Measurements from ENCODE around the gene TAMALIN. TPM values are rescaled to one million over a fixed set of nuclear protein-coding genes. Genes with fewer than 3 reads are reported as not detected.

Gene TAMALIN
- polyA plus RNA-seq, 2 of the 4 experiments (the other 2 are of a cell fraction), result 0.30 to 0.35 TPM

DNA sequence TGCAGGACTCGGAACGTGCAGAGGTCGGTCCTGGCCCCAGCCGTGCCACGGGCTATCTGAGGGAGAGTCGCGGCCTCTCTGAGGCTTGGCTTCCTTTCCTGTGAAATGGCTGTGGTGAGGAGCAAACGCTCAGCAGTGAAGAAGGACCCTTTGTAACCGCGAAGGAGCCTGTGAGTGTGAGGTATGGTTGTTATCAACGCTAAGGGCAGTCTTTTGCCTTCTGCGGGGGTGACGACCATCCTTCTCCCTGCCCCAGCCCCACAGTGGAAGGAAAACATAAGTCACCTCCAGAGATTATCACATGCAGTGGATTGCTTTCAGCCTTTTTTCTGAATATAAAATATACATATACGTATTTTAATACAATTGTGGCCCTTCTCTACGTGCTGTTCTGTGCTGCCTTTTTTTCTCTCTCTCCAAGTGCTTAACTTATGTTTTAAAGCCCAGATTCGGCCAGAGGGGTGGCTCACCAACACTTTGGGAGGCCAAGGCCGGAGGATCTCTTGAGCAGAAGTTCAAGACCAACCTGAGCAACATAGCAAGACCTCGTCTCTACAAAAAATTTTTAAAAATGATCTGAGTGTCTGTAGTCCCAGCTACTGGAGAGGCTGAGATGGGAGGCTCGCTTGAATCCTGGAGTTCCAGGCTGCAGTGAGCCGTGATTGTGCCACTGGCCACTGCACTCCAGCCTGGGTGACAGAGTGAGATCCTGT lies 17.4 kb downstream of the TAMALIN start:
- CTCF ChIA-PET, result interaction anchor here (0.6 to 41.8 kb wide), 23 partner anchors 8 to 860 kb away, joined by 3 to 1730 read pairs (median 5); partner anchors contain the start of genes ATG101, NR4A1, SMIM41 and TAMALIN
- H3K27ac ChIP-seq, result peak overlapping the region; percentile 83 to 93
- POLR2A ChIA-PET, result interaction anchor here (0.9 to 2.1 kb wide), 5 partner anchors 8 to 46 kb away, joined by 4 to 16 read pairs (median 8); partner anchors contain the start of genes ATG101, NR4A1 and TAMALIN
- WGBS (ENCODE audit: missing lambda C conversion rate), result 21% methylated on average over 20 of the region's 20 CpGs
- TF ChIP-seq, protein P1, sequence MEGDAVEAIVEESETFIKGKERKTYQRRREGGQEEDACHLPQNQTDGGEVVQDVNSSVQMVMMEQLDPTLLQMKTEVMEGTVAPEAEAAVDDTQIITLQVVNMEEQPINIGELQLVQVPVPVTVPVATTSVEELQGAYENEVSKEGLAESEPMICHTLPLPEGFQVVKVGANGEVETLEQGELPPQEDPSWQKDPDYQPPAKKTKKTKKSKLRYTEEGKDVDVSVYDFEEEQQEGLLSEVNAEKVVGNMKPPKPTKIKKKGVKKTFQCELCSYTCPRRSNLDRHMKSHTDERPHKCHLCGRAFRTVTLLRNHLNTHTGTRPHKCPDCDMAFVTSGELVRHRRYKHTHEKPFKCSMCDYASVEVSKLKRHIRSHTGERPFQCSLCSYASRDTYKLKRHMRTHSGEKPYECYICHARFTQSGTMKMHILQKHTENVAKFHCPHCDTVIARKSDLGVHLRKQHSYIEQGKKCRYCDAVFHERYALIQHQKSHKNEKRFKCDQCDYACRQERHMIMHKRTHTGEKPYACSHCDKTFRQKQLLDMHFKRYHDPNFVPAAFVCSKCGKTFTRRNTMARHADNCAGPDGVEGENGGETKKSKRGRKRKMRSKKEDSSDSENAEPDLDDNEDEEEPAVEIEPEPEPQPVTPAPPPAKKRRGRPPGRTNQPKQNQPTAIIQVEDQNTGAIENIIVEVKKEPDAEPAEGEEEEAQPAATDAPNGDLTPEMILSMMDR (IDR thresholded peaks at IDR 0.05), result 0 out of 3 replicates have a peak, but pooled peaks have one; percentile 14
- peak; percentile 51; the same call in 1 of the 2 replicates for TF ChIP-seq KDM5A (IDR thresholded peaks at IDR 0.05)
- TF ChIP-seq FOSL2 (IDR thresholded peaks at IDR 0.05), result no peak
- no peak for TF ChIP-seq FOSL2 (CRISPR knock-in tag; IDR thresholded peaks at IDR 0.05)
- FAIRE-seq (no peak), ATAC-seq (peak; percentile 1; a peak in 3 of 6 replicates), DNase-seq (ENCODE audit: low read depth in 1 of 2, low spot score in 1 of 2) (no peak)
- peaks cover 25% of the 10 kb centered on the region for H3K4me1 ChIP-seq
- peak overlapping the region; percentile 88 for H3K4me2 ChIP-seq
- peak overlapping the region; percentile 71 for H3K4me3 ChIP-seq
- no peaks in the 10 kb centered on the region for H3K9me3 ChIP-seq

DNA sequence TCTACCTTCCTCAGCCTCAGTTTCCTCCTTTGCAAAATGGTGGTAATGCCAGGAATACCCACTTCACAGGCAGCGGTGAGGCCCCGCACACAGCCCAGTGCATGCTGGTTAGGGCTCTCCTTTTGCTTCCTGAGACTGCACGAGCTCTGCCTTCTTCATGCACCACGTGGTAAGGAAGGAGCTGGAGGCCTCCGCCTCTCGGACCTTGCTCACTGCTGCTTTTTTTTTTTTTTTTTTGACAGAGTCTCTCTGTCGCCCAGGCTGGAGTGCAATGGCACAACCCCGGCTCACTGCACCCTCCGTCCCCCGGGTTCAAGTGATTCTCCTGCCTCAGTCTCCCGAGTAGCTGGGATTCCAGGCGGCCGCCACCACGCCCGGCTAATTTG lies 18.1 kb downstream of the TAMALIN start:
- 87% methylated on average over 15 of the region's 15 CpGs for WGBS (ENCODE audit: missing lambda C conversion rate)
- Histone ChIP-seq H3K9me3 (no peaks in the 10 kb centered on the region), H3K4me1 (peaks cover 24% of the 10 kb centered on the region), H3K27ac (peak overlapping the region; percentile 63 to 80; a peak in 4 of 6 replicates), H3K4me3 (no peak overlapping the region), H3K4me2 (peak overlapping the region; percentile 68; the same call in 2 of the 3 replicates)
- CTCF ChIA-PET, result interaction anchor here (0.7 to 41.8 kb wide), 43 partner anchors 8 to 920 kb away, joined by 3 to 1730 read pairs (median 4); partner anchors contain the start of genes ANKRD33, ATG101, NR4A1 and SMIM41
- no peak for DNase-seq (ENCODE audit: low read depth in 1 of 2, low spot score in 1 of 2)
- TF ChIP-seq ZSCAN20 (CRISPR knock-in tag; IDR thresholded peaks at IDR 0.05) (no peak), JUN (IDR thresholded peaks at IDR 0.05) (no peak), SMC3 (IDR thresholded peaks at IDR 0.05) (no peak), RFX5 (IDR thresholded peaks at IDR 0.05) (no peak)
- TF ChIP-seq, protein P2, sequence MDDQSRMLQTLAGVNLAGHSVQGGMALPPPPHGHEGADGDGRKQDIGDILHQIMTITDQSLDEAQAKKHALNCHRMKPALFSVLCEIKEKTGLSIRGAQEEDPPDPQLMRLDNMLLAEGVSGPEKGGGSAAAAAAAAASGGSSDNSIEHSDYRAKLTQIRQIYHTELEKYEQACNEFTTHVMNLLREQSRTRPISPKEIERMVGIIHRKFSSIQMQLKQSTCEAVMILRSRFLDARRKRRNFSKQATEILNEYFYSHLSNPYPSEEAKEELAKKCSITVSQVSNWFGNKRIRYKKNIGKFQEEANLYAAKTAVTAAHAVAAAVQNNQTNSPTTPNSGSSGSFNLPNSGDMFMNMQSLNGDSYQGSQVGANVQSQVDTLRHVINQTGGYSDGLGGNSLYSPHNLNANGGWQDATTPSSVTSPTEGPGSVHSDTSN (IDR thresholded peaks at IDR 0.05), result no peak
- ATAC-seq, result no peak
- FAIRE-seq, result no peak
- POLR2A ChIA-PET, result interaction anchor here (0.9 to 1.6 kb wide), 4 partner anchors 26 to 855 kb away, joined by 3 to 18 read pairs (median 8); partner anchors contain the start of genes ATG101 and NR4A1

DNA sequence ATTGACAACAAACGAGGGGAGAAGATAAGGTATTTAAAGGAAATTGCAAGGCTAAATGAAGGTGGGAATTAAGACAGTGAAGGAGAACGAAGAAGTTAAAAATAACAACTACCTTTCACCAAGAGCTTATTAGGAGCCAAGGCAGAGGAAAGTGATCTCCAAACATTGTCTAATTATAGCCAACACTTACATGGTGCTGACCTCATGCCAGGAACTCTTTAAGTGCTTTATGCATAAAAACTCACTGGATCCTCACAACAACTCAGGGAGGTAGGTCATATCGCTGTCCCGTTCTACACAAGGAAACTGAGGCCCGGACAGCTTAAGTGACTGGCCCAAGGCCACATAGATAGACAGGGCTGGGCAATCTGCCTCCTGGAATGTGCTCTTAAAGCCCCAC lies 19.5 kb downstream of the TAMALIN start:
- TF ChIP-seq CBX2 (IDR thresholded peaks at IDR 0.05; ENCODE audit: borderline replicate concordance, low read depth), result no peak
- TF ChIP-seq ZC3H11A (IDR thresholded peaks at IDR 0.05), result no peak
- no peak for TF ChIP-seq MYC (IDR thresholded peaks at IDR 0.05; ENCODE audit: borderline replicate concordance, low read length)
- Histone ChIP-seq H3K4me1 (peaks cover 21% of the 10 kb centered on the region), H3K4me2 (peak overlapping the region; percentile 68), H3K4me3 (peak overlapping the region; percentile 27; the same call in 1 of the 3 replicates), H3K27ac (peak overlapping the region in 1 of 2 experiments; percentile 80; a peak in 3 of 6 replicates), H3K9me3 (no peaks in the 10 kb centered on the region)
- CTCF ChIA-PET, result interaction anchor here (0.6 to 41.8 kb wide), 35 partner anchors 10 to 967 kb away, joined by 3 to 1730 read pairs (median 5); partner anchors contain the start of genes ATG101, KRT80, NR4A1 and SMIM41
- 63% methylated on average over 5 of the region's 5 CpGs for WGBS (ENCODE audit: missing lambda C conversion rate)
- ATAC-seq (no peak), FAIRE-seq (no peak), DNase-seq (ENCODE audit: low read depth in 1 of 2, low spot score in 1 of 2) (no peak)
- POLR2A ChIA-PET, result interaction anchor here (0.6 to 1.6 kb wide), 6 partner anchors 26 to 943 kb away, joined by 3 to 18 read pairs (median 3); partner anchors contain the start of gene ATG101

DNA sequence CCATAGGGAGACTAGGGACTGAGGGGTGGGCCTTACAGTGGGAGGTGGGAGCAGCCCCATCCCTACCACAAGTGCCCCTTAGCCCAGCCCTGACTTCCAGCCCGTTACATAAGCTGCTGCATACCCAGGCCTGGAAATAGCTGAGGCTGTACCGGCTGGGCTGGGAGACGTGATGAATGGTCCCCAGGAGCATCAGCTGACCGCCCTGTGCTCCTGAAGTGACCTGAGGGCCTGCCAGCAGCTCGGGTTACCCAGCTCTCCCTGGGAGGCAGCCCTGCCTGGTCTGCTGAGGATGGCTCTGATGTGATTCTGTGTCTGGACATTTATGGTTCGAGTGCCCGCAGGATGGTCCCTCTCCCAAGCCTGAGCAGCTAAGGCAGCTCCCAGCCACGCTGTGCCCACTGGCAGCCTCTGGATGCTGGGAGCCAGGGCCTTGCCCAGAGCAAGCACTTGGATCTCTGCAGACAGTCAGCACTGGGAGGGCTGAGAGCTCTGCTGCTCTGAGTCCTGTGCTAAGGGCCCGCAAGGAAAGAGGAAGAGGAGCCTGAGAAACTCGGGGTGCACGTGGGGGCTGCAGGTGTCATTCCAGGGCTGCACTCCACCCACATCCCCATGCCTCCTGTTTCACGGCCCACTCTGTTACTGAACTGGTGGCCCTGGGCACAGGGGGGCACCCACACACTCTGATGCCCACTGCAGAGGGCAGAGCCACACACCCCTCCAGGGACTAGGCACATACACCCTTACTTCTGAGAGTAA lies 20.5 kb downstream of the TAMALIN start:
- Histone ChIP-seq H3K9me3 (no peaks in the 10 kb centered on the region), H3K27ac (0 out of 6 replicates have a peak overlapping the region, but pooled peaks of 1 of the 2 experiments have one; percentile 15), H3K4me3 (no peak overlapping the region), H3K4me1 (peaks cover 23% of the 10 kb centered on the region), H3K4me2 (no peak overlapping the region)
- ChIA-PET CTCF (interaction anchor here (0.6 to 41.8 kb wide), 8 partner anchors 2 to 954 kb away, joined by 4 to 1730 read pairs (median 365); partner anchors contain the start of genes ATG101, NR4A1, SMIM41 and TAMALIN), POLR2A (interaction anchor here (1.2 kb wide), 1 partner anchor 42 kb away, joined by 3 read pairs; the partner anchor contains the start of gene ATG101)
- WGBS (ENCODE audit: missing lambda C conversion rate), result 88% methylated on average over 6 of the region's 12 CpGs
- ATAC-seq (no peak), DNase-seq (ENCODE audit: low read depth in 1 of 2, low spot score in 1 of 2) (no peak), FAIRE-seq (no peak)
- no peak for TF ChIP-seq HEYL (CRISPR knock-in tag; IDR thresholded peaks at IDR 0.05)
- TF ChIP-seq, protein P3, sequence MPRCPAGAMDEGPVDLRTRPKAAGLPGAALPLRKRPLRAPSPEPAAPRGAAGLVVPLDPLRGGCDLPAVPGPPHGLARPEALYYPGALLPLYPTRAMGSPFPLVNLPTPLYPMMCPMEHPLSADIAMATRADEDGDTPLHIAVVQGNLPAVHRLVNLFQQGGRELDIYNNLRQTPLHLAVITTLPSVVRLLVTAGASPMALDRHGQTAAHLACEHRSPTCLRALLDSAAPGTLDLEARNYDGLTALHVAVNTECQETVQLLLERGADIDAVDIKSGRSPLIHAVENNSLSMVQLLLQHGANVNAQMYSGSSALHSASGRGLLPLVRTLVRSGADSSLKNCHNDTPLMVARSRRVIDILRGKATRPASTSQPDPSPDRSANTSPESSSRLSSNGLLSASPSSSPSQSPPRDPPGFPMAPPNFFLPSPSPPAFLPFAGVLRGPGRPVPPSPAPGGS (IDR thresholded peaks at IDR 0.05), result no peak
